ENCODE data around the gene CAMKMT. TPM values are rescaled to one million over a fixed set of nuclear protein-coding genes. Genes with fewer than 3 reads are reported as not detected.

CAMKMT gene
- total RNA-seq, 2 experiments from 2014 or later: 25.7 to 27.4 TPM

DNA sequence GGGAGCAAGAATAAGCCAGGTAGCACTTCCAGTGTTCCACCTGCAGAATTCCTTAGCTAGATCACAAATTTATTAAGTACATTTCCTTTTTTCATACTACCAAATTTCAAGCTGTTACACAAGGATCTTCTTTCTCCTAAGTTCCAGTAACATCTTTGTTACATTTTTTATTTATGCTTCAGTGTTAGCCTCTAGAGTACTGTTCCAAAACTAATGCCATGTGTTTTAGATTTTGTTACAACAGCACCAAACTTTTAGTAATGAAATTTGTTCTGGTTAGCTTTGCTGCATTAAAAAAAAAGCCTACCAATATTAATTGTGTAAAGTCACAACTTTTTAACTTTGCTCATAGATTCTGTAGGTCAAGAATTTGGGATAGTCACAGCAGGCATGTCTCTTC lies 161.1 kb downstream of the CAMKMT start:
- no peak overlapping the region for H3K4me2 ChIP-seq (ENCODE audit: low read length)
- no peaks in the 10 kb centered on the region for H3K36me3 ChIP-seq (ENCODE audit: insufficient read depth, low read length)
- DNase-seq (ENCODE audit: low spot score): no peak
- intact Hi-C loops (cut with micrococcal nuclease; ENCODE audit: unreplicated experiment): no loop called here
- no peak overlapping the region for H3K27ac ChIP-seq (ENCODE audit: low read depth, low read length, poor library complexity, severe bottlenecking)
- POLR2A ChIA-PET: interaction anchor here (0.7 kb wide), 1 partner anchor 16 kb away, joined by 4 read pairs; no protein-coding TSS in a partner anchor
- H4K20me1 ChIP-seq (ENCODE audit: insufficient read depth, low read length): no peaks in the 10 kb centered on the region
- H3K4me1 ChIP-seq (ENCODE audit: insufficient read depth, low read length, poor library complexity, severe bottlenecking): no peaks in the 10 kb centered on the region
- no peaks in the 10 kb centered on the region for H3K9me2 ChIP-seq (ENCODE audit: insufficient read depth, low read length)
- no peak overlapping the region for H3K4me3 ChIP-seq (ENCODE audit: low read depth, low read length, poor library complexity, severe bottlenecking)
- TF ChIP-seq, protein P1, sequence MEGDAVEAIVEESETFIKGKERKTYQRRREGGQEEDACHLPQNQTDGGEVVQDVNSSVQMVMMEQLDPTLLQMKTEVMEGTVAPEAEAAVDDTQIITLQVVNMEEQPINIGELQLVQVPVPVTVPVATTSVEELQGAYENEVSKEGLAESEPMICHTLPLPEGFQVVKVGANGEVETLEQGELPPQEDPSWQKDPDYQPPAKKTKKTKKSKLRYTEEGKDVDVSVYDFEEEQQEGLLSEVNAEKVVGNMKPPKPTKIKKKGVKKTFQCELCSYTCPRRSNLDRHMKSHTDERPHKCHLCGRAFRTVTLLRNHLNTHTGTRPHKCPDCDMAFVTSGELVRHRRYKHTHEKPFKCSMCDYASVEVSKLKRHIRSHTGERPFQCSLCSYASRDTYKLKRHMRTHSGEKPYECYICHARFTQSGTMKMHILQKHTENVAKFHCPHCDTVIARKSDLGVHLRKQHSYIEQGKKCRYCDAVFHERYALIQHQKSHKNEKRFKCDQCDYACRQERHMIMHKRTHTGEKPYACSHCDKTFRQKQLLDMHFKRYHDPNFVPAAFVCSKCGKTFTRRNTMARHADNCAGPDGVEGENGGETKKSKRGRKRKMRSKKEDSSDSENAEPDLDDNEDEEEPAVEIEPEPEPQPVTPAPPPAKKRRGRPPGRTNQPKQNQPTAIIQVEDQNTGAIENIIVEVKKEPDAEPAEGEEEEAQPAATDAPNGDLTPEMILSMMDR (conservative IDR thresholded peaks at IDR 0.05; ENCODE audit: low read length): no peak
- TF ChIP-seq EZH2phosphoT487 (IDR thresholded peaks at IDR 0.05; ENCODE audit: borderline replicate concordance, low read depth, low read length): no peak
- no TSS peak for BruUV-seq (replicated peaks)
- CTCF ChIA-PET (ENCODE audit: unreplicated experiment): no interaction called here
- no peak overlapping the region for H2AFZ ChIP-seq (ENCODE audit: low read length)
- no peaks in the 10 kb centered on the region for H3K79me2 ChIP-seq (ENCODE audit: insufficient read depth, low read depth, low read length)
- H3K9me3 ChIP-seq (ENCODE audit: low read length): peaks cover 9% of the 10 kb centered on the region

- BruUV-seq (replicated peaks): no TSS peak
- Histone ChIP-seq H3K27ac (ENCODE audit: low read depth, low read length, poor library complexity, severe bottlenecking) (no peak overlapping the region), H3K9me2 (ENCODE audit: insufficient read depth, low read length) (no peaks in the 10 kb centered on the region), H3K9me3 (ENCODE audit: low read length) (peaks cover 9% of the 10 kb centered on the region), H3K36me3 (ENCODE audit: insufficient read depth, low read length) (no peaks in the 10 kb centered on the region), H3K4me1 (ENCODE audit: insufficient read depth, low read length, poor library complexity, severe bottlenecking) (no peaks in the 10 kb centered on the region), H2AFZ (ENCODE audit: low read length) (no peak overlapping the region), H3K4me3 (ENCODE audit: low read depth, low read length, poor library complexity, severe bottlenecking) (no peak overlapping the region), H4K20me1 (ENCODE audit: insufficient read depth, low read length) (no peaks in the 10 kb centered on the region), H3K79me2 (ENCODE audit: insufficient read depth, low read depth, low read length) (no peaks in the 10 kb centered on the region), H3K4me2 (ENCODE audit: low read length) (no peak overlapping the region)
- ChIA-PET POLR2A (interaction anchor here (0.6 to 1.0 kb wide), 2 partner anchors 8 to 21 kb away, joined by 3 to 4 read pairs; no protein-coding TSS in a partner anchor), CTCF (ENCODE audit: unreplicated experiment) (no interaction called here)
- intact Hi-C loops (cut with micrococcal nuclease; ENCODE audit: unreplicated experiment): no loop called here
- DNase-seq (ENCODE audit: low spot score): no peak
- TF ChIP-seq, protein P1 (conservative IDR thresholded peaks at IDR 0.05; ENCODE audit: low read length): no peak
- no peak for TF ChIP-seq EZH2phosphoT487 (IDR thresholded peaks at IDR 0.05; ENCODE audit: borderline replicate concordance, low read depth, low read length)
Observed at GRCh38 chr2:44524347-44524926, 162.7 kb downstream of the CAMKMT start.

DNA sequence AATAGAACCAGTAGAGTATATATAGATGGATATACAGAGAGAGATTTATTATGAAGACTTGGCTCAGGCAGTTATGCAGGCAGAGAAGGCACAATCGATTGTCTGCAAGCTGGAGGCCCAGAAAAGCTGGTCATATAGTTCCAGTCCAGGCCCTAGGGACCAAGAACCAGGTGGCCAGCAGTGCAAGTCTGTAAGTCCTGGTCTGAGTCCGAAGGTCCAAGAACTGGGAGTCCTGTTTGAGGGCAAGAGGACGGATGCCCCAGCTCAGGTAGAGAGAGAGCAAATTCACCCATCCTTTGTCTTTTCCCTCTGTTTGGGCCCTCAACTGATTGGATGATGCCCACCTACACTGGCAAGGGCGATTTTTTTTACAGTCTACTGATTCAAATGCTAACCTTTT lies 164.6 kb downstream of the CAMKMT start:
- H3K9me2 ChIP-seq (ENCODE audit: insufficient read depth, low read length): no peaks in the 10 kb centered on the region
- BruUV-seq (replicated peaks): no TSS peak
- no peak overlapping the region for H2AFZ ChIP-seq (ENCODE audit: low read length)
- no peak overlapping the region for H3K4me2 ChIP-seq (ENCODE audit: low read length)
- POLR2A ChIA-PET: no interaction called here
- no peaks in the 10 kb centered on the region for H3K36me3 ChIP-seq (ENCODE audit: insufficient read depth, low read length)
- intact Hi-C loops (cut with micrococcal nuclease; ENCODE audit: unreplicated experiment): no loop called here
- TF ChIP-seq EZH2phosphoT487 (IDR thresholded peaks at IDR 0.05; ENCODE audit: borderline replicate concordance, low read depth, low read length): no peak
- TF ChIP-seq, protein P1 (conservative IDR thresholded peaks at IDR 0.05; ENCODE audit: low read length): no peak
- H3K79me2 ChIP-seq (ENCODE audit: insufficient read depth, low read depth, low read length): no peaks in the 10 kb centered on the region
- H3K9me3 ChIP-seq (ENCODE audit: low read length): peaks cover 9% of the 10 kb centered on the region
- H3K4me1 ChIP-seq (ENCODE audit: insufficient read depth, low read length, poor library complexity, severe bottlenecking): no peaks in the 10 kb centered on the region
- H3K4me3 ChIP-seq (ENCODE audit: low read depth, low read length, poor library complexity, severe bottlenecking): no peak overlapping the region
- no peaks in the 10 kb centered on the region for H4K20me1 ChIP-seq (ENCODE audit: insufficient read depth, low read length)
- CTCF ChIA-PET (ENCODE audit: unreplicated experiment): no interaction called here
- no peak for DNase-seq (ENCODE audit: low spot score)
- no peak overlapping the region for H3K27ac ChIP-seq (ENCODE audit: low read depth, low read length, poor library complexity, severe bottlenecking)
